NCI-H2196 treated with DMSO at 0.1 percent for 48 hours (cell line): Measurements from ENCODE around the gene SCAND1.
A peak's percentile ranks its signal among the peaks of the same experiment; 100 is the strongest.
"Not testable (repeated sequence)": the region's sequence is repeated elsewhere in the genome, so short reads cannot be mapped to it uniquely, and the experiment has no call there.

Source experiments
- DNase-seq: peaks from one replicate; lab custom pipeline; 2025; ENCODE audit not compliant: unreplicated experiment; lab: John Stamatoyannopoulos, UW

SCAND1 gene

DNA sequence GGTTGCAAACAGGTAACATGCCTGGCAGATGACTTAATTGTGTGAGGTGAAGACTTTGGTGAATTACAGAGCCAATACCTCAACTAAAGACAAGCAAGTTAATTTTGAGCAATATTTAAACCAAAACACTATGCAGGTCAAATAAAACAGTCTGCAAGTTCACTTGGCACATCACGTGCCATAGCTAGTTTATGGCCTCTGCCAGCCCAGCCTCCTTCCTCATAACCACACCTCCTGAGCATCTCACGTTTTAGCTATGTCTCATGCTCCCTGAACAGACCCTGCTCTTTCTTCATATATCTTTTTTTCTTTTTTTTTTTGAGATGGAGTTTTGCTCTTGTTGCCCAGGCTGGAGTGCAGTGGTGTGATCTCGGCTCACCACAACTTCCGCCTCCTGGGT, 9.6 kb upstream of the SCAND1 start:
- DNase-seq: no peak

DNA sequence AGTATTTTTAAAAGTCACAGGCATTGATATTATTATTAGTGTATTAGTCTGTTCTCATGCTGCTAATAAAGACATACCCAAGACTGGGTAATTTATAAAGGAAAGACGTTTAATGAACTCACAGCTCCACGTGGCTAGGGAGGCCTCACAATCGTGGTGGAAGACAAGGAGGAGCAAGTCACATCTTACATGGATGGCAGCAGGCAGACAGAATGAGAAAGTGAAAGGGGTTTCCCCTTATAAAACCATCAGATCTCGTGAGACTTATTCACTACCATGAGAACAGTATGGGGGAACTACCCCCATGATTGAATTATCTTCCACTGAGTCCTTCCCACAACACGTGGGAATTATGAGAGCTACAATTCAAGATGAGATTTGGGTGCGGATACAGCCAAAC, 5.0 kb upstream of the SCAND1 start:
- DNase-seq: not testable (repeated sequence)

DNA sequence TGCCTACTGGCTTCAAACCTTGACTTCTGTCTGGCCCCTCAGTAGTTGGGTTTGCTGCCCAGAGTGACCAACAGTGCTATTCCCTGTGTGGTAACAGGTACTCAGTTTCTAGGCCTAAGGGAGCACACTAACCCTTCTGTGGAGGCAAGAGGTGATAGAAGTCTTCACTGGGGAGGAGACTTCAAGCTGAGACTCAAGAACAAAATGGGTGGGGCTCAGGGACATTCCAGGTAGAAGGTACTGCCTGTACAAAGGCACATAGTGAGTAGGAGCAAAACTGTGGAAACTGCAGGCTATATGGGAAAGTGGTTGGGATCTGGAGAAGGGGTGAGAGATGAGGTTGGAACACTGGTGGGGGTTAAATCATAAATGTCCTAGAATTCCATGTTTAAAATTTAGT, 2.3 kb upstream of the SCAND1 start:
- no peak for DNase-seq

DNA sequence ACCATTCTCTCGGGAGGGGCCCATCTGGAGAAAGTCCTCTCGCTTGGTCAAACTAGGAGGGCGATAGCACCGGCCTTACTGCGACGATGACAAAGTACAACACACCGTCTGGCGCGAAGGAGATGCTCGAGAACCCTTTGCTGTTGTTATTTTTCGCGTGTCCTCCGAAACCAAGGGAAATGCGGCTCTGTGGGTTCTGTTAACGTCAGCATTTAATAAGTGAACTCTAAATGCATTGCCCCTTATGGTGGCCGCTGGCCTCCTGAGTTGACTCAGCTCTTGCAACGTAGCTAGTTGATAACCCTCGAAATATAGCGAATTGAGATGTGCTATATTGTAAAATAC, 577 bp upstream of the SCAND1 start:
- peak; percentile 65 for DNase-seq

DNA sequence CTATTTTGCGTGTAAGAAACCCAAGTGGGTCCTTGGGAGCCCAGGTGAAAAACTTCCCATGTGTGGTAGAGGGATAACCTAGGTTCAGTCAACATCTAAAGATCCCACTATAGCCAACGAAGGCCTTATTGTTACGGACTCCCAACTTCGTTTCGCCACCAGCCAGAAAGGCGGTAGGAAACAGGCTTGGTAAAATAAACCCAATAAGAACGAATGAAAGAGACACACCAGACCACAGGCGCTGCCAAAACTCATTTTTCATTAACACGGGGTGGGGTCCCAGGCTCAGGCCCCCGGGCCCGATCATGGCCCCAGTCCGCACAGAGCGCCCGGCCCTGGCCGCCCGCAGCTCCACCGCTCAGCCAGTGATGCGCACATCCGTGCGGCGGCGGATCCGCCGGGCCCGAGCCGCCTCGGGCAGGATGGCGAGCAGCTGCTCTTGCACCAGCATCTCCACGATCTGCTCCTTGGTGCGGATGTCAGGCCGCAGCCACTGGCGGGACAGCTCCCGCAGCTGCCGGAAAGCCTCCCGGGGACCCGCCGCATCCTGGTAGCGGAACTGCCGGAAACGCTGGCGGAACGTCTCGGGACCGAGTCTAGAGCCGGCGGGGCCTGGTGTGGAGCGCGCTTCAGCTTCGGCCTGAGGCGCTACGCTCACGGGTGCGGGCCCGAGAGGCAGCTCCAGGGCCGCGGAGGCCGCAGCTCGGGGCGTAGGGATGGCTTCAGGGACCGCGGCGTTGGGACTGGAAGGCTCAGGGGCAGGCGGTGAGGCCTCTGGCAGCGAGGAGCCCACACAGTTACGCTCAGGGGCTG, 709 bp downstream of the SCAND1 start:
- DNase-seq: no peak

DNA sequence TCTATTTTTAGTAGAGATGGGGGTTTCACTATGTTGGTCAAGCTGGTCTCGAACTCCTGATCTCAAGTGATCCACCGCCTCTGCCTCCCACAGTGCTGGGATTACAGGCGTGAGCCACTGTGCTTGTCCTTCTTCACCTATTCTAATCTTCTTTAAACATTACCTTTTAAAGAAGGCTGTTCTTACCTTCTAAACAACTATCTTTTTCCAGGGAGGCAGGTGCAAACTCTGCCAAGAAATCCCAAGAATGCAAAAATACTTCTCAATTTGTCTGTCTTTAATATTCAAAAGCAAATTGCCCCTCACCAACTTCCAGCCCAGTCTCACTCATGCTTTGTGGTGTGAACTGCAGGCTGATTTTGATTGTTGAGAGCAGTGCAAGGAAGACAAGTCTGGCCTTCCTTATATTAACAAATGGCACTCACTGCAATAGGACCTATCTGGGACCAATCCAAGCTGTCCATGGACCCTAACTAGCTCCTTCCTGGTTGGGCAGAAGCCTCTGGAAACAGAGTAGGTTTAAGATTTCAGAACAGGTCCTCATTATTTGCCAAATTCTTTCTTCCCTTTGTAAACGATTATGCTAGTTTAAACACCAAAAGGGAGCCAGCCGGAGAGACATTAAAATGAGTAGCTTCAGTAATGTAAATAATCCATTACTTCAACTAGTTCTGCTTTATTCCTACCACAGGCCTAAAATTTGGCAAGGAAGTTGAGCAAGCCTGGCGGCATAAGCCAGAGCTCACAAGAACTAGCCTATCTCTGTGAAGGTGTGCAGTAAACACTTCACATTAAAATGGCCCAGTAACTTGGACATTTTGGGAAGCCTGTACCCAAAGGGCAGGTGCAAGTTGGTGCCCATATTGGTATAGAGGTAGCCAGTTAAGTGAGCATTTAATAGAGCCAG, 1.6 kb downstream of the SCAND1 start:
- DNase-seq: peak; percentile 49

DNA sequence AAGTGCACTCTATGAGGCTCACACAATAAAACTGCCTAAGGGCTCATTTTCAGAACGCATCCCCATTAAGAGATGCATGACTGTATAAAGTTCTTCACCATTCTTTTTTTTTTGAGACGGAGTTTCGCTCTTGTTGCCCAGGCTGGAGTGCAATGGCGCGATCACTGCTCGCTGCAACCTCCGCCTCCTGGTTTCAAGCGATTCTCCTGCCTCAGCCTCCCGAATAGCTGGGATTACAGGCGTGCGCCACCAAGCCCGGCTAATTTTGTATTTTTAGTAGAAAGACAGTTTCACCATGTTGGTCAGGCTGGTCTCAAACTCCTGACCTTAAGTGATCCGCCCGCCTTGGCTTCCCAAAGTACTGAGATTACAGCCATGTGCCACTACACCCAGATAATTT, 2.2 kb downstream of the SCAND1 start:
- DNase-seq: not testable (repeated sequence)

DNA sequence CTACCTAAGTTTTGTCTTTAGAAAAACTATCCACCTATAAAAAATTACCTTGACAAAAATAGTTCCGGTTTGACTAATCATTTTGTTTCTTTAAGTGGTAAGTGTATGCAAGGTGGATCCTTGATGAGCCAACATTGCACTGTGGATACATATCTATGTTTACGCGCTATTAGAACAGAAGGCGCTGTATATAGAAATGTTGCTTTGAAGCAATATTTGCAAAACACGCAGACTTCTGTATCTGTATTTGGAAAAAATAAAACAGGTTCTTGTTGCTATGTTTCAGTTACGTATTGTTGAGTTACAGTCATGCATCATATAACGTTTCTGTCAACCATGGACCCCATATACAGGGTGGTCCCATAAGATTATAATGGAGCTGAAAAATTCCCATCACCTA, 4.2 kb downstream of the SCAND1 start:
- DNase-seq: no peak

DNA sequence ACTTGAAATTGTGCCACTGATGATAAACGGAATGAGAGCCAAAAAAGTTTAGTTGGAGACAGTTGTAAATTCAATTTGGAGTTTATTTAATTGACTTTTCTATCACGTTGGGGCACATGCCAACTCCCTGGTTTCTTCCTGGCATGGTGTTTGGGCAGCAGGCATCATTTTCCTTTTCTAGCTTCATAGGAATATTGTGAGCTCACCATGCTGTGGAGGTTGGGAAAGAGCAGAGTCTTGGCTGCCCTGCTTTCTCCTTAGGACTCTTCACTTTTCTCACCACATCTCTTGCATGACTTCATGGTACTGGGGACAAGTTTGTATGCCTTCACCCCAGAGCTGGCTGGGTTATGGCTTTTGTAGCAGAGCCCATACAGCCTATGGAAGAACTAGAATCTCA, 6.4 kb downstream of the SCAND1 start:
- DNase-seq: no peak

DNA sequence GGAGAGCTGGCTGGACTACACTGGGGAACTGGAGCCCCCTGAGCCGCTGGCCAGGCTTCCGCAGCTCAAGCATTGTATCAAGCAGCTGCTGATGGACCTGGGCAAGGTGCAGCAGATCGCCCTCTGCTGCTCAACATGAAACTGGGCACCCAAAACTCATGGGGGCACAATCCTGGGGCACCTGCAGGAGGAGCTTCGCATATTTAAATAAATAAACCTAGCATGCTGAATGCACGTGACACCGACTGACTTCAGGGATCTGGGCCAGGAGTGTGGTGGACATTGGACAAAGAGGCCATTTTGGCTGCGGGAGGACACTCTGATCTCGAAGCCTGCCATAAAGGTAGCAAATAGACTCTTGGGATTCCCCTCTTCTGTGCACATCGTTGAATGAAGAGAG, 6.8 kb downstream of the SCAND1 start:
- no peak for DNase-seq

DNA sequence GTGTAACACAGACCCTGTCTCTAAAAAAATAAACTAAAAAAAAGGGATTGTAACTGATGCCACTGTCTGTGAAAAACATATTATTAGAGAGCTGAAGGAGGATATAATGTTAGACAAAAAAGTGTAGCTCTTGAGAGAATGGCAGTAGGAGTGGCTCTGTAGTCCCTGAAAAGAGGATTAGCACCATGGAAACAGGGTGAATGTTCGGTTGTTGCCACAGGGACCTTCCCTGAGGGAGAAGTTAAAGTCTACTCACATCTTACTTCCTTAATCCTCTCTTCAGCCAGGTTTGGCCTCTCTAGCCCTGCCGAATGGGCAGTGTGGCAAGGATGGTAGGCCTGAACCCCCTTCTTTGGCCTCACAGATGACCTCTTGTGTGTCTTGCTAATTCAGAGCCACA, 12.1 kb downstream of the SCAND1 start:
- no peak for DNase-seq

DNA sequence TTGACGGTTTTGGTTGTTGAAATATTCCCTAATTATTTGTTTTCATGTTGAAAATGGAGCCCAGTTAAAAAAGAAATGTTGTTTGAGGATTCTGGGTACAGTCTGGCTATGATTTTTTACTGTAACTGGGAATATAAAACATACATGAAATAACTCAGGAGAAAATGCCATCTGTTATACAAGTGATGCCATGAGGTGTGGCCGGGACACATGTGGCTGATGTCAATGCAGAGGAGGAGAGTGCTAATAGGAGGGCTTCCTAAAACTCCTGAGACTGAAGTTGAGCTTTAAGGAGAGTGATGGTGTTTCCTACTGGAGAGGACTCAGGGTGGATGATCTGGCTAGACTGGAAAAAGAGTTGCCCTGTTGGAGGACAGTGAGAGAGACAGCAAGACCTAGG, 12.7 kb downstream of the SCAND1 start:
- DNase-seq: no peak

DNA sequence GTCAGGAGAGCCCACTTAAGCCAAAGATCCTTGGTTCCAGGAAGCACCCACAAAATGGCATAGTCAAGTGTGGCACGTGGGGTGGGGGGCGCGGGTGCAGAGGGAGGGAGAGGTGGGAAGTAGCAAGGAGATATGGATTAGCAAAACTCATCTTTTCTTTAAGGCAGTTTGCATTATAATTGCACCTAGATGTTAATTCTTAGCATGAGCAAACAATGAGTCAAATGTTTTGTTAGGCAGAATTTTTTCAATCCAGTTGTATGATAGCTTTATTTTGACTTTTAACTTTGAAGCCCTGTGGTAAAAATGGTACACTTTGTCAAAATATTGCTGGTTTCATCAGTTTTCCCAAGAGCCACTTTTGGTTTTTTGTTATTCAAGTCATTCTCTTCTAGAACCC, 15.0 kb downstream of the SCAND1 start:
- no peak for DNase-seq

DNA sequence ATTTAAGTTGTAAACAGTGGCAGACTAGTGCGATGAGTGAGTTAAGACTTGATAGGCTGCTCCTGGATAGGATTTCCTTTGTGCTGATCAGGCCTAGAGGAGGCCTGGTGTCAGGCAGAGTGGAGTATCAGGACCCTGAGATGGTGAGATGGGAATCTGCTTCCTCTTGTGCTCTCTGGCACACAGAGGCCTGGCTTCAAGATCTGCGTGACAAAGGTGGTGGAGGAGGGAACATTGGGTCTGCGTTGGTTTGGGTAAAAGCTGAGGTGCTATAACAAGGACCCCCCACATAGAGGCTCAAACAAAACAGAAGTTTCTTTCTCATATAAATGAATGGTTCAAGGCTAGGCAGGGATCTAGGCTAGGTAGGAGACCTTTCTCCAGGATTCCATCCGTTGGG, 20.3 kb downstream of the SCAND1 start:
- no peak for DNase-seq

DNA sequence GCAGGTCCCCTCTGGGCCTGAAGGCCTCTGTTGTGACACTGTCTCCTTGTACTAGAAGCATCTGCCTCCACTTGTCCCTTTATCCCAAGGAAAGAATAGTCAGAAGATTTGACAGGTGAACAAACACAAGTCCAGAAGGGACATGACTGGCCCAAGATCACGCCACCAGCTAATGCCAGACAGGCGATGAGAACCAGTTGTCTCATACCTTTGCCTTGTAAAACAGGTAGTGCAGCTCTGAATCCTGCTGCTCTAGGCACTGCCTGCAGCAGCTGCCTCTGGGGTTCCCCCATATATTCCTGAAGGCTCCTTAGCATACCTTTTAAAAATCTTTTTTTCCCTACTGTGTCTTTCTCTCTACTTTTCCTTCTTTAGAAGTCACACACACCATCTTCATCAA, 25.0 kb downstream of the SCAND1 start:
- no peak for DNase-seq

DNA sequence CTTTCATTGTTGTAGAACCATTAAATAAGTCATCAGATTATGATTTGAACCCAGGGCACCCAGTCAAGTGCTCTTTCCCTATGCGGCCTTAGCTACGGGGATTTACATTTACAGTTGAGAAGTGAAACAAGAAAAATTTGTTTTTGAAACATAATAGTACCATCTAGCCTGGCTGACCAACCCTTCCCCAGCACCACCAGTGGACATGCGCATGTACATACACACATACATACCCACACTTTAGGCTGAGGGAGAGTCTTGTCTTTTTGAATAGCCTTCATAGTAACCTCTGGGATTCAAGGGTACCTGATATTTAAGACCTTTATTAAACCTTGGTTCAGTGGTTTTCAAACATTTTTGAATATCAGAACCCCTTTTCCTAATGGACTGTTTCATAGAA, 33.8 kb downstream of the SCAND1 start:
- DNase-seq: no peak

DNA sequence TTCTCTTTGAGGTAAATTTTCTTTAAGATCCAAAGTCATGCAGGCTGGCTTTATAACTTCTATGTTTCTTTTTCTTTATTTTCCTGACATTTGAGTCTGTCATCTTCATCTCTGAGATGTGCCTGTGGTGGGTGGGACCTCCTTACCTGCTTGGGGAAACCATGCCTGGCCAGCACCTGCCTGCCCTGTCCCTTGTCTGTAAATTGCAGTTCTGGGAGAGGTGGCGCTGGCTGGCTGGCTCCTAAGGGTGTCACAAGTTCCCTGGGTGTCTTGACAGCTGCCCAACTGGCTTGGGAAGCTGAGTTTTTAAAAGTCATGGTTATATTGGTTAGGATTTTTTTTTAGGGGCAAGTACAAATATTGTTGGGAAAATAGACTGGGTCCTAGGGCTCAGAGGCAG, 36.3 kb downstream of the SCAND1 start:
- no peak for DNase-seq

DNA sequence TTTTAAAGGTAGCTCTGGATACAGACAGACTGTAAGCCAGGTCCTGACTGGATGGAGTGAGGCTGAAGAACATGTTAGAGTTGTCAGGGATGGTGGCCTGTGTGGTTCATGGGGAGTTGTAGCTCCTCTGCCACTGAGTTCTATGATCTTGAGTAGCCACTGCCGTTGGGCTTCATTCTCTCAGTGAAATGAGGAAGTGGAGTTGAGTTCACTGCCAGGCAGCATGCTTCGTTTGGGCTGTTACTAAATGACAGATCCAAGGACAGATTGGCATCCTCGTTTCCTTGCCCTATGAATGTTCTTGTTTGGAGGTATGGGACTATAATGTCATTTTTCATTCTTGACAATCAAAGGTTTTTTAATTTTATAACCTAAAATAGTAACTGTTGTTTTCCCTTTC, 37.2 kb downstream of the SCAND1 start:
- DNase-seq: no peak

DNA sequence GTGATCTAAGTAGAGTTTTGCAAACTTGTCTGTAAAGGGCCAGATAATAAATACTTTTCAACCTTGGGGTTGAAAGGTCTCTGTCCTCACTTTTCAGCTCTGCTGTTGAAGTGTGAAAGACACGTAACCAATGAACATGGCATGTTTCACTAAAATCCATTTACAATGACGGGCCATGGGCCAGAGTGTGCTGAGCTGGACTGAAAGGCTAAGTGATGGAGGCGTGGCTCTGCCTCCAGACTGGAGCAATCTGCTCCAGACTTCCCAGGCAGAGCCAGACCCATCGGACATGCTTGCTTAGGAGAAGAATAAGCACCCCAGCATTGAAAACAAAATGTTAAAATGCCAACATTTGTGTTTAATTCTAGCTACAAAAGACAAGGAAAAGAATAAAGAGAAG, 41.4 kb downstream of the SCAND1 start:
- no peak for DNase-seq

DNA sequence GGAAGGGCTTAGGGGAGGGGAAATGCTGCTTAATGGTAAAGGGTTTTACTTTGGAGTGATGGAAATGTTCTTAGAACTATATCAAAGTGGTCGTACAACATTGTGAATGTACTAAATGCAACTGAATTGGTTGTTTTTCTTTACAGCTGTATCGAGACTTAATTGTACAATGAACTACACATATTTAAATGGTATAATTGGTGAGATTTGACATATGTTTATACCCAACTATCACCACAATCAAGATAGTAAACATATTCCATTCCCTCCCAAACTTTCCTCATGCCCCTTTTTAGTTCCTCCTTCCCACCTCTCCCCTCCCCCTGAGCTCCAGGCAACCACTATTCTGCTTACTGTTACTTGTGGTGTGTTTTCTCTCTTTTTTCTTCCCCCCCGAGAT, 44.0 kb downstream of the SCAND1 start:
- DNase-seq: no peak

DNA sequence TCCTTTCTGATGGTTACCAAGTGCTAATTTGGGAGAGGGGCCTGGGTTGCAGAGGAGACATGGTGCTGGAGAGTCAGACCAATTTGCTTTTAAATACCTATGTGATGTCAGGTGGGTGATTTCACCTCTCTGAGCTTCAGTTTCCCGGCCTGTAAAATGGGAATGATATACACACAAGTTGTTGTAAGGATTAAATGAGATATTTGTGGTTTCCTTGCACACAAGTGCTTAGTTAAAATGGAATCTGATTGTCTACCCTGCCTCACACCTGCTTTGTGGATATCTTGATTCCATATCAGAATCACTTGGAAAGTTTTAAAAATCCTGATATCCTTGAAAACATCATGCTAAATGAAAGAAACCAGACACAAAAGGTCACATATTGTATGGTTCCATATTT, 44.5 kb downstream of the SCAND1 start:
- no peak for DNase-seq

DNA sequence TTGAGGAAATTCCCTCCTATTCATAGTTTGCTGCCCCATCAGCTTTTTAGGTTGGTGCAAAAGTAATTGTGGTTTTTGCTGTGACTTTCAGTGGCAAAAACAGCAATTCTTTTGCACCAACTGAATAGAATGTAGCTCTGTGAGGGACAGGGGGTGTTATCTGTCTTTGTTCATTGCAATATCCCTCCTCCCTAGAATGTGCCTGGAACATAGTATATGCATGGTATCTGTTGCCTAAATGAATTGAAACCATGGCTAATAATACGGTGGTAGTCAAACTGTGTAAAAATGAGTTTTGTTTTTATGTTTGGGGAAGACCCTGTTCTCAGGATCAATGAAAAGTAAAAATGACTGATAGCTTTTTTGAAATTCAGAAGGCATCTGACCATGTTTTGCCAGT, 45.1 kb downstream of the SCAND1 start:
- DNase-seq: no peak
